Endothelial cell of umbilical vein (primary cell): ENCODE results near the gene PEBP1. TPM values are rescaled to one million over a fixed set of nuclear protein-coding genes. Genes with fewer than 3 reads are reported as not detected.

Source experiments
- BruUV-seq: library from RNA; stranded (reverse); fragments of 400-500 nt; replicated peaks from 2 replicates; lab custom pipeline; 2021; lab: Mats Ljungman, UMichigan
- CTCF ChIA-PET: fragments of 300-600, 350-600 bp; sonication (Branson Sonifier 250); formaldehyde crosslinking; loops from one replicate; lab custom pipeline; 2021; ENCODE audit warnings: antibody characterized with exemption, inconsistent platforms; lab: Charles Lee
- POLR2A ChIA-PET: fragments of 300-600, 350-600 bp; sonication (Branson Sonifier 250); formaldehyde crosslinking; loops from one replicate; lab custom pipeline; 2021; ENCODE audit warnings: antibody characterized with exemption, inconsistent platforms; lab: Charles Lee
- DNase-seq: peaks from one replicate; pipeline ENCODE4 v3.0.0-alpha.2; 2011; ENCODE audit warnings: low read depth, low spot score
- FAIRE-seq: peaks from 2 replicates; lab custom pipeline; 2011; peaks lifted over from hg19 to GRCh38; lab: Jason Lieb, UNC
- H2AFZ ChIP-seq: 2 replicates; pipeline ENCODE4 v1.6.0; 2012; ENCODE audit warnings: low read depth, low read length, control low read depth, inconsistent platforms
- H3K27ac ChIP-seq: 2 replicates; pipeline ENCODE4 v1.5.1; 2011; ENCODE audit warnings: low read depth, mild to moderate bottlenecking, control low read depth, low read length, moderate library complexity; ENCODE audit not compliant: insufficient read depth
- H3K27me3 ChIP-seq, 2 experiments: 2 replicates each; pipeline versions ENCODE4 v1.6.0 to v1.6.1; 2011; ENCODE audit warnings: low read length in 2 of 2, mixed read lengths in 1 of 2; ENCODE audit not compliant: control insufficient read depth in 2 of 2, insufficient read depth in 2 of 2
- H3K36me3 ChIP-seq, 2 experiments: 2 replicates in 1 of 2; 3 replicates in 1 of 2; pipeline ENCODE4 v1.5.1; 2011; ENCODE audit warnings: low read length in 2 of 2, mild to moderate bottlenecking in 1 of 2, moderate library complexity in 1 of 2; ENCODE audit not compliant: control insufficient read depth in 2 of 2, insufficient read depth in 2 of 2; ENCODE audit errors: extremely low read depth in 1 of 2
- H3K4me1 ChIP-seq: 3 replicates; pipeline ENCODE4 v1.5.1; 2011; ENCODE audit warnings: mild to moderate bottlenecking, low read length; ENCODE audit not compliant: control insufficient read depth, insufficient read depth; ENCODE audit errors: extremely low read depth
- H3K4me2 ChIP-seq: 2 replicates; pipeline ENCODE4 v1.6.1; 2011; ENCODE audit warnings: low read length, control low read depth, mixed read lengths; ENCODE audit not compliant: insufficient read depth
- H3K4me3 ChIP-seq, 3 experiments: fragments of 200-600 bp in 1 of 3; sonication (generic), shearing (Covaris generic) in 1 of 3; replicated peaks in 1 of 3; 2 replicates each; pipeline ENCODE4 v1.5.1; 2011 to 2016; ENCODE audit warnings: control low read depth in 3 of 3, low read length in 3 of 3, mild to moderate bottlenecking in 2 of 3, inconsistent platforms in 1 of 3, low read depth in 1 of 3, moderate library complexity in 1 of 3; ENCODE audit not compliant: insufficient read depth in 1 of 3
- H3K79me2 ChIP-seq: 2 replicates; pipeline ENCODE4 v1.6.0; 2012; ENCODE audit warnings: low read length, inconsistent platforms; ENCODE audit not compliant: control insufficient read depth, insufficient read depth
- H3K9ac ChIP-seq: replicated peaks from 2 replicates; pipeline ENCODE3; 2011; ENCODE audit warnings: low read length, control low read depth; ENCODE audit not compliant: insufficient read depth; ENCODE audit errors: extremely low read depth
- H3K9me1 ChIP-seq: replicated peaks from 3 replicates; pipeline ENCODE4 v1.6.0; 2011; ENCODE audit warnings: mild to moderate bottlenecking, low read length; ENCODE audit not compliant: control insufficient read depth, insufficient read depth; ENCODE audit errors: extremely low read depth
- H3K9me3 ChIP-seq: replicated peaks from 2 replicates; pipeline ENCODE4 v1.5.1; 2012; ENCODE audit warnings: low read length, inconsistent platforms; ENCODE audit not compliant: control insufficient read depth, insufficient read depth
- H4K20me1 ChIP-seq: replicated peaks from 2 replicates; pipeline ENCODE3; 2011; ENCODE audit warnings: mild to moderate bottlenecking, low read length; ENCODE audit not compliant: control insufficient read depth, insufficient read depth; ENCODE audit errors: extremely low read depth
- EZH2 ChIP-seq: IDR thresholded peaks from 2 replicates; pipeline ENCODE4 v1.6.1; 2012; ENCODE audit warnings: borderline replicate concordance, low read depth, mild to moderate bottlenecking, moderate library complexity, low read length, inconsistent platforms; ENCODE audit not compliant: severe bottlenecking
- FOS ChIP-seq: IDR thresholded peaks from 2 replicates; pipeline ENCODE4 v1.6.1; 2011; ENCODE audit warnings: mild to moderate bottlenecking, low read length, moderate library complexity, borderline replicate concordance; ENCODE audit not compliant: insufficient read depth
- GATA2 ChIP-seq: IDR thresholded peaks from 2 replicates; pipeline ENCODE4 v1.7.0; 2011; ENCODE audit warnings: low read depth, mild to moderate bottlenecking, moderate library complexity, mixed read lengths, low read length; ENCODE audit not compliant: insufficient read length, insufficient read depth
- JUN ChIP-seq: IDR thresholded peaks from 2 replicates; pipeline ENCODE4 v1.6.1; 2011; ENCODE audit warnings: borderline replicate concordance, low read depth; ENCODE audit not compliant: insufficient read length, insufficient read depth
- MYC ChIP-seq: IDR thresholded peaks from one replicate; pipeline ENCODE4 v1.6.1; 2011; ENCODE audit warnings: mild to moderate bottlenecking, low read depth, low read length
- POLR2A ChIP-seq: IDR thresholded peaks from 2 replicates; pipeline ENCODE4 v1.6.1; 2012; ENCODE audit warnings: low read depth, mild to moderate bottlenecking, control low read depth, low read length
- POLR2AphosphoS5 ChIP-seq: IDR thresholded peaks from 2 replicates; pipeline ENCODE4 v1.6.1; 2012; ENCODE audit warnings: low read depth, mild to moderate bottlenecking, control low read depth, low read length, moderate library complexity; ENCODE audit not compliant: insufficient read depth
- dilution Hi-C: fragments of 300-500 bp; cut with MboI; formaldehyde crosslinking; loops from one replicate; pipeline ENCODE4 v1.15.0; 2019; ENCODE audit warnings: low sequenced_read_pairs; ENCODE audit not compliant: extremely low pct_ligation_motif_present
- intact Hi-C: fragments of 100-400 bp; cut with micrococcal nuclease; formaldehyde crosslinking; loops from one replicate; pipeline ENCODE4 v1.10.0; 2022
- polyA plus RNA-seq, 4 experiments: library from polyadenylated mRNA; depleted of rRNA in 3 of 4; stranded (reverse) in 3 of 4; unstranded in 1 of 4; fragments of >200 nt; gene quantifications; 2 replicates each; pipeline versions ENCODE4 v1.2.1 to v1.2.3, GENCODE V29; 2011 to 2012; ENCODE audit warnings: missing spikeins in 1 of 4
- total RNA-seq: library from RNA; stranded (reverse); gene quantifications from 2 replicates; pipeline ENCODE4 v1.2.3, GENCODE V29; 2021
- TF ChIP-seq, protein P1 (sequence below): IDR thresholded peaks from 2 replicates; pipeline ENCODE4 v1.6.1; 2011; ENCODE audit not compliant: insufficient read depth, insufficient read length
- TF ChIP-seq, protein P2 (sequence below), 2 donors: IDR thresholded peaks; 1 replicate in 1 of 2; 2 replicates in 1 of 2; pipeline ENCODE4 v1.5.1; 2011; ENCODE audit warnings: low read length in 2 of 2, mild to moderate bottlenecking in 2 of 2, moderate library complexity in 2 of 2, control low read depth in 1 of 2, inconsistent platforms in 1 of 2, low read depth in 1 of 2; ENCODE audit not compliant: insufficient read depth in 1 of 2; ENCODE audit errors: extremely low read depth in 1 of 2

PEBP1 gene
- total and polyA plus RNA-seq, 2 donors (not counting 3 experiments of a cell fraction or from before 2014, with no cell fraction given), result 185 to 261 TPM

DNA sequence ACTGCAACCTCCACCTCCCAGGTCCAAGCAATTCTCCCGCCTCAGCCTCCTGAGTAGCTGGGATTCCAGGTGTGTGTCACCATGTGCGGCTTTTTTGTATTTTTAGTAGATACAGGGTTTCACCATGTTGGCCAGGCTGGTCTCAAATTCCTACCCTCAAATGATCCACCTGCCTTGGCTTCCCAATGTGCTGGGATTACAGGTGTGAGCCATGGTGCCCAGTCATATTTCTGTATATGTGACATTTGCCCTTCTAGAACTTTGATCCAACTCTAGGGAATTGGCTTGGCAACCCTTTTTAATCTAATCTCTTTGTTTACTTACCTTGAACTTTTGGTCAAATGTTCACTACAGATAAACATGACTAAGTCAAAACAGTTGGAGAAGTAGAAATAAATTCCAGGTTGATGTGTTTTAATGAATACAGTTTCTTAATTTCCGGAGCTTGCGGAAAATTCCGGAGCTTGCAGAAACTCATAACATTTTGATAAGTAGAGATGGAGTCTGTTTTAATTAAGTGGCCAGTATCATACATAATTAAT, 11.5 kb upstream of the PEBP1 start:
- Histone ChIP-seq H3K4me2 (no peak overlapping the region), H3K4me1 (no peaks in the 10 kb centered on the region), H3K27me3 (no peaks in the 10 kb centered on the region), H3K4me3 (no peak overlapping the region), H3K36me3 (no peaks in the 10 kb centered on the region), H3K9me1 (no peaks in the 10 kb centered on the region), H3K9me3 (no peaks in the 10 kb centered on the region), H4K20me1 (no peaks in the 10 kb centered on the region), H3K79me2 (no peaks in the 10 kb centered on the region), H2AFZ (no peak overlapping the region), H3K9ac (no peak overlapping the region), H3K27ac (no peak overlapping the region)
- DNase-seq (no peak), FAIRE-seq (no peak)
- intact Hi-C loops (loop anchor here (5.0 kb wide), 1 partner anchor 913 kb away; no protein-coding TSS in a partner anchor), dilution Hi-C loops (no loop called here)
- POLR2A ChIA-PET, result no interaction called here
- no TSS peak for BruUV-seq
- TF ChIP-seq POLR2A (no peak), JUN (no peak), MYC (no peak), FOS (no peak), EZH2 (no peak), GATA2 (no peak), POLR2AphosphoS5 (no peak)
- TF ChIP-seq, protein P1, sequence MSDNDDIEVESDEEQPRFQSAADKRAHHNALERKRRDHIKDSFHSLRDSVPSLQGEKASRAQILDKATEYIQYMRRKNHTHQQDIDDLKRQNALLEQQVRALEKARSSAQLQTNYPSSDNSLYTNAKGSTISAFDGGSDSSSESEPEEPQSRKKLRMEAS, result no peak
- TF ChIP-seq, protein P2, sequence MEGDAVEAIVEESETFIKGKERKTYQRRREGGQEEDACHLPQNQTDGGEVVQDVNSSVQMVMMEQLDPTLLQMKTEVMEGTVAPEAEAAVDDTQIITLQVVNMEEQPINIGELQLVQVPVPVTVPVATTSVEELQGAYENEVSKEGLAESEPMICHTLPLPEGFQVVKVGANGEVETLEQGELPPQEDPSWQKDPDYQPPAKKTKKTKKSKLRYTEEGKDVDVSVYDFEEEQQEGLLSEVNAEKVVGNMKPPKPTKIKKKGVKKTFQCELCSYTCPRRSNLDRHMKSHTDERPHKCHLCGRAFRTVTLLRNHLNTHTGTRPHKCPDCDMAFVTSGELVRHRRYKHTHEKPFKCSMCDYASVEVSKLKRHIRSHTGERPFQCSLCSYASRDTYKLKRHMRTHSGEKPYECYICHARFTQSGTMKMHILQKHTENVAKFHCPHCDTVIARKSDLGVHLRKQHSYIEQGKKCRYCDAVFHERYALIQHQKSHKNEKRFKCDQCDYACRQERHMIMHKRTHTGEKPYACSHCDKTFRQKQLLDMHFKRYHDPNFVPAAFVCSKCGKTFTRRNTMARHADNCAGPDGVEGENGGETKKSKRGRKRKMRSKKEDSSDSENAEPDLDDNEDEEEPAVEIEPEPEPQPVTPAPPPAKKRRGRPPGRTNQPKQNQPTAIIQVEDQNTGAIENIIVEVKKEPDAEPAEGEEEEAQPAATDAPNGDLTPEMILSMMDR (IDR thresholded peaks at IDR 0.05; ENCODE audit: extremely low read depth in 1 of 2, insufficient read depth in 1 of 2, low read depth in 1 of 2, low read length in 2 of 2), result no peak
- CTCF ChIA-PET, result interaction anchor here (1.1 to 1.9 kb wide), 2 partner anchors 9 to 253 kb away, joined by 5 to 6 read pairs; partner anchors contain the start of gene SUDS3
